ENCODE results near the gene SCARF2. TPM values are rescaled to one million over a fixed set of nuclear protein-coding genes. Genes with fewer than 3 reads are reported as not detected.
A peak's percentile ranks its signal among the peaks of the same experiment; 100 is the strongest.

SCARF2 gene
- total RNA-seq, 3 donors from 2014 or later (not counting 1 experiment from before 2014, with no cell fraction given) = 1.8 to 3.5 (median 2.9) TPM

GRCh38 chr22:20436768-20437612 is 635 bp downstream of the SCARF2 start:
- ATAC-seq = peak in 2 of 3 donors; percentile 30
- H3K9me3 ChIP-seq (ENCODE audit: control insufficient read depth, insufficient read depth, low read length) = no peaks in the 10 kb centered on the region
- H3K4me3 ChIP-seq (ENCODE audit: low read length) = peak overlapping the region; percentile 12
- peaks cover 33% of the 10 kb centered on the region for H3K27me3 ChIP-seq (ENCODE audit: control insufficient read depth, insufficient read depth, low read length)
- H3K4me1 ChIP-seq (ENCODE audit: control insufficient read depth, insufficient read depth, low read length) = peaks cover 24% of the 10 kb centered on the region
- Mint-ChIP-seq H3K9me3 (no peaks in the 10 kb centered on the region), H3K4me1 (peaks cover 11 to 34% of the 10 kb centered on the region in 2 donors), H3K4me3 (peak overlapping the region; percentile 85), H3K27ac (peak overlapping the region in 1 of 2 donors; percentile 36), H3K36me3 (no peaks in the 10 kb centered on the region), H3K27me3 (ENCODE audit: low read depth in 2 of 2) (peaks cover 36 to 45% of the 10 kb centered on the region in 2 donors)
- H3K36me3 ChIP-seq (ENCODE audit: control insufficient read depth, insufficient read depth, low read length) = peaks cover 3% of the 10 kb centered on the region
- intact Hi-C loops (cut with micrococcal nuclease) = no loop called here
- TF ChIP-seq CTCF (IDR thresholded peaks at IDR 0.05) = no peak
- no peak overlapping the region for H3K27ac ChIP-seq (ENCODE audit: low read length)
- 2% methylated on average over 61 of the region's 61 CpGs for WGBS (ENCODE audit: insufficient coverage)
- DNase-seq = peak in 1 of 2 donors; percentile 37

GRCh38 chr22:20436307-20436767 is 1.3 kb downstream of the SCARF2 start:
- peak overlapping the region; percentile 85 for H3K4me3 Mint-ChIP-seq
- Histone ChIP-seq H3K4me3 (ENCODE audit: low read length) (no peak overlapping the region), H3K4me1 (ENCODE audit: control insufficient read depth, insufficient read depth, low read length) (peaks cover 30% of the 10 kb centered on the region), H3K9me3 (ENCODE audit: control insufficient read depth, insufficient read depth, low read length) (no peaks in the 10 kb centered on the region), H3K27ac (ENCODE audit: low read length) (no peak overlapping the region), H3K36me3 (ENCODE audit: control insufficient read depth, insufficient read depth, low read length) (no peaks in the 10 kb centered on the region), H3K27me3 (ENCODE audit: control insufficient read depth, insufficient read depth, low read length) (peaks cover 37% of the 10 kb centered on the region)
- 2% methylated on average over 56 of the region's 56 CpGs for WGBS (ENCODE audit: insufficient coverage)
- no peaks in the 10 kb centered on the region for H3K9me3 Mint-ChIP-seq
- DNase-seq = no peak
- peaks cover 36 to 47% of the 10 kb centered on the region in 2 donors for H3K27me3 Mint-ChIP-seq (ENCODE audit: low read depth in 2 of 2)
- H3K27ac Mint-ChIP-seq = peak overlapping the region in 1 of 2 donors; percentile 36
- intact Hi-C loops (cut with micrococcal nuclease) = no loop called here
- H3K36me3 Mint-ChIP-seq = no peaks in the 10 kb centered on the region
- ATAC-seq = peak in 2 of 3 donors; percentile 9 to 37
- TF ChIP-seq CTCF (IDR thresholded peaks at IDR 0.05) = no peak
- peaks cover 11 to 39% of the 10 kb centered on the region in 2 donors for H3K4me1 Mint-ChIP-seq

- WGBS (ENCODE audit: insufficient coverage) = 80% methylated on average over 11 of the region's 11 CpGs
- peaks cover 36 to 47% of the 10 kb centered on the region in 2 donors for H3K27me3 Mint-ChIP-seq (ENCODE audit: low read depth in 2 of 2)
Measured at GRCh38 chr22:20435436-20436306, 2.0 kb downstream of the SCARF2 start.

More at GRCh38 chr22:20435436-20436306, 2.0 kb downstream of the SCARF2 start:
- H3K27ac Mint-ChIP-seq = no peak overlapping the region
- TF ChIP-seq CTCF (IDR thresholded peaks at IDR 0.05) = no peak
- ATAC-seq = no peak
- no peak for DNase-seq
- Histone ChIP-seq H3K36me3 (ENCODE audit: control insufficient read depth, insufficient read depth, low read length) (no peaks in the 10 kb centered on the region), H3K9me3 (ENCODE audit: control insufficient read depth, insufficient read depth, low read length) (no peaks in the 10 kb centered on the region), H3K4me3 (ENCODE audit: low read length) (no peak overlapping the region), H3K4me1 (ENCODE audit: control insufficient read depth, insufficient read depth, low read length) (peaks cover 36% of the 10 kb centered on the region), H3K27ac (ENCODE audit: low read length) (no peak overlapping the region), H3K27me3 (ENCODE audit: control insufficient read depth, insufficient read depth, low read length) (peaks cover 38% of the 10 kb centered on the region)
- H3K4me3 Mint-ChIP-seq = peak overlapping the region; percentile 45
- H3K9me3 Mint-ChIP-seq = no peaks in the 10 kb centered on the region
- H3K36me3 Mint-ChIP-seq = no peaks in the 10 kb centered on the region
- H3K4me1 Mint-ChIP-seq = peaks cover 11 to 43% of the 10 kb centered on the region in 2 donors
- intact Hi-C loops (cut with micrococcal nuclease) = no loop called here
